Measurements from ENCODE around the gene TMEM201. TPM values are rescaled to one million over a fixed set of nuclear protein-coding genes. Genes with fewer than 3 reads are reported as not detected.

TMEM201 gene
- total and polyA plus RNA-seq, 9 of the 15 experiments (the other 6 are each of a cell fraction or from before 2014, with no cell fraction given), result 0.42 to 51.3 (median 7.4) TPM

- TF ChIP-seq CUX1 (CRISPR knock-in tag; IDR thresholded peaks at IDR 0.05) (no peak), NRF1 (conservative IDR thresholded peaks at IDR 0.05 in 1 of 2, IDR thresholded peaks at IDR 0.05 in 1 of 2) (0 out of 4 replicates have a peak, but pooled peaks of 1 of the 2 experiments have one; percentile 16), FOXK2 (conservative IDR thresholded peaks at IDR 0.05 in 1 of 2, IDR thresholded peaks at IDR 0.05 in 1 of 2; ENCODE audit: low read depth in 2 of 2) (peak; percentile 22 to 72; a peak in 3 of 4 replicates), NFIX (CRISPR knock-in tag; IDR thresholded peaks at IDR 0.05; ENCODE audit: low read depth) (peak; percentile 95), HDAC1 (IDR thresholded peaks at IDR 0.05) (no peak), ETS2 (tag; IDR thresholded peaks at IDR 0.05; ENCODE audit: borderline replicate concordance, poor library complexity, severe bottlenecking) (no peak), NCOR1 (IDR thresholded peaks at IDR 0.05) (peak; percentile 58), ATF1 (CRISPR knock-in tag; IDR thresholded peaks at IDR 0.05) (no peak), ATF1 (tag; IDR thresholded peaks at IDR 0.05) (no peak), PURB (CRISPR knock-in tag; IDR thresholded peaks at IDR 0.05; ENCODE audit: low read depth) (no peak), LCOR (CRISPR knock-in tag; IDR thresholded peaks at IDR 0.05) (no peak), ZNF699 (CRISPR knock-in tag; IDR thresholded peaks at IDR 0.05; ENCODE audit: insufficient replicate concordance) (no peak), THAP12 (CRISPR knock-in tag; IDR thresholded peaks at IDR 0.05) (no peak), TRIM28 (IDR thresholded peaks at IDR 0.05) (no peak), UBTF (IDR thresholded peaks at IDR 0.05; ENCODE audit: borderline replicate concordance in 1 of 2, low read depth in 2 of 2, low read length in 2 of 2) (no peak), ZNF3 (CRISPR knock-in tag; IDR thresholded peaks at IDR 0.05) (no peak), BRF1 (IDR thresholded peaks at IDR 0.05; ENCODE audit: borderline replicate concordance, extremely low read depth, insufficient read length) (no peak), ZBTB8A (IDR thresholded peaks at IDR 0.05; ENCODE audit: partially characterized antibody) (no peak), PHF20 (IDR thresholded peaks at IDR 0.05; ENCODE audit: partially characterized antibody) (no peak), ZNF79 (CRISPR knock-in tag; IDR thresholded peaks at IDR 0.05; ENCODE audit: low read depth) (no peak)
These were observed 27.3 kb upstream of the TMEM201 start (continued) for GRCh38 chr1:9561429-9561828.

All from K562 (cell line).